ENCODE measurements around the gene DYDC2.

Gene DYDC2

GRCh38 chr10:80411681-80412220 lies 55.2 kb downstream of the DYDC2 start:
- Histone ChIP-seq H3K27me3 (ENCODE audit: insufficient read depth, low read length, poor library complexity) (no peaks in the 10 kb centered on the region), H4K20me1 (ENCODE audit: insufficient read depth, low read length) (peaks cover 13% of the 10 kb centered on the region; the same call in 1 of the 2 replicates), H3K79me2 (ENCODE audit: insufficient read depth, low read length) (peaks cover 28% of the 10 kb centered on the region; the same call in 1 of the 2 replicates), H3K9ac (ENCODE audit: low read depth, low read length) (no peak overlapping the region), H3K36me3 (ENCODE audit: insufficient read depth, low read length) (peaks cover 3% of the 10 kb centered on the region; the same call in 1 of the 2 replicates), H3K9me3 (ENCODE audit: insufficient read depth, low read length, severe bottlenecking) (no peaks in the 10 kb centered on the region), H2AFZ (ENCODE audit: low read depth, low read length) (no peak overlapping the region), H3K4me2 (ENCODE audit: insufficient read depth, low read length) (no peak overlapping the region), H3K4me3 (ENCODE audit: low read depth in 1 of 2, low read length in 2 of 2) (no peak overlapping the region), H3K4me1 (ENCODE audit: insufficient read depth, low read length) (peaks cover 39% of the 10 kb centered on the region), H3K27ac (ENCODE audit: low read length) (no peak overlapping the region)
- no peak for DNase-seq
- no peak for ATAC-seq (ENCODE audit: insufficient read depth, low read depth)
- TF ChIP-seq CTCF (IDR thresholded peaks at IDR 0.05; ENCODE audit: borderline replicate concordance, extremely low read depth, low read length, poor library complexity, severe bottlenecking) (no peak), EZH2 (IDR thresholded peaks at IDR 0.05; ENCODE audit: borderline replicate concordance, low read depth, low read length, severe bottlenecking) (no peak)

- Histone ChIP-seq H3K4me1 (ENCODE audit: insufficient read depth, low read length) (peaks cover 39% of the 10 kb centered on the region), H3K27ac (ENCODE audit: low read length) (no peak overlapping the region), H3K9ac (ENCODE audit: low read depth, low read length) (no peak overlapping the region), H4K20me1 (ENCODE audit: insufficient read depth, low read length) (peaks cover 13% of the 10 kb centered on the region; the same call in 1 of the 2 replicates), H3K9me3 (ENCODE audit: insufficient read depth, low read length, severe bottlenecking) (no peaks in the 10 kb centered on the region), H3K36me3 (ENCODE audit: insufficient read depth, low read length) (peaks cover 3% of the 10 kb centered on the region; the same call in 1 of the 2 replicates), H3K79me2 (ENCODE audit: insufficient read depth, low read length) (peaks cover 28% of the 10 kb centered on the region; the same call in 1 of the 2 replicates), H3K4me3 (ENCODE audit: low read depth in 1 of 2, low read length in 2 of 2) (no peak overlapping the region), H3K4me2 (ENCODE audit: insufficient read depth, low read length) (no peak overlapping the region), H3K27me3 (ENCODE audit: insufficient read depth, low read length, poor library complexity) (no peaks in the 10 kb centered on the region), H2AFZ (ENCODE audit: low read depth, low read length) (no peak overlapping the region)
- no peak for ATAC-seq (ENCODE audit: insufficient read depth, low read depth)
- DNase-seq = no peak
- TF ChIP-seq EZH2 (IDR thresholded peaks at IDR 0.05; ENCODE audit: borderline replicate concordance, low read depth, low read length, severe bottlenecking) = no peak
- TF ChIP-seq CTCF (IDR thresholded peaks at IDR 0.05; ENCODE audit: borderline replicate concordance, extremely low read depth, low read length, poor library complexity, severe bottlenecking) = no peak
Observed at GRCh38 chr10:80412486-80412885, 55.9 kb downstream of the DYDC2 start.

GRCh38 chr10:80413271-80413996 lies 56.9 kb downstream of the DYDC2 start:
- H3K4me2 ChIP-seq (ENCODE audit: insufficient read depth, low read length) = no peak overlapping the region
- H2AFZ ChIP-seq (ENCODE audit: low read depth, low read length) = no peak overlapping the region
- no peak overlapping the region for H3K9ac ChIP-seq (ENCODE audit: low read depth, low read length)
- DNase-seq (no peak), ATAC-seq (ENCODE audit: insufficient read depth, low read depth) (no peak)
- H3K27ac ChIP-seq (ENCODE audit: low read length) = no peak overlapping the region
- H3K9me3 ChIP-seq (ENCODE audit: insufficient read depth, low read length, severe bottlenecking) = no peaks in the 10 kb centered on the region
- peaks cover 32% of the 10 kb centered on the region for H3K4me1 ChIP-seq (ENCODE audit: insufficient read depth, low read length)
- peaks cover 3% of the 10 kb centered on the region; the same call in 1 of the 2 replicates for H3K36me3 ChIP-seq (ENCODE audit: insufficient read depth, low read length)
- peaks cover 28% of the 10 kb centered on the region; the same call in 1 of the 2 replicates for H3K79me2 ChIP-seq (ENCODE audit: insufficient read depth, low read length)
- no peaks in the 10 kb centered on the region for H3K27me3 ChIP-seq (ENCODE audit: insufficient read depth, low read length, poor library complexity)
- no peak for TF ChIP-seq CTCF (IDR thresholded peaks at IDR 0.05; ENCODE audit: borderline replicate concordance, extremely low read depth, low read length, poor library complexity, severe bottlenecking)
- TF ChIP-seq EZH2 (IDR thresholded peaks at IDR 0.05; ENCODE audit: borderline replicate concordance, low read depth, low read length, severe bottlenecking) = no peak
- peaks cover 16% of the 10 kb centered on the region; the same call in 1 of the 2 replicates for H4K20me1 ChIP-seq (ENCODE audit: insufficient read depth, low read length)
- no peak overlapping the region for H3K4me3 ChIP-seq (ENCODE audit: low read depth in 1 of 2, low read length in 2 of 2)
